GM13977 (cell line): ENCODE results near the gene IFT81.

ENCODE experiments used
- DNase-seq: peaks from one replicate; pipeline ENCODE4 v3.0.0; 2012; ENCODE audit warnings: low spot score
- in situ Hi-C: fragments of 300-500 bp; cut with MboI; formaldehyde crosslinking; loops from one replicate; pipeline ENCODE4 v1.12.0; 2022; ENCODE audit warnings: low sequenced_read_pairs, low pct_unique_long_range_greater_than_20kb, mixed read lengths, inconsistent platforms; ENCODE audit not compliant: unreplicated experiment
- TF ChIP-seq, protein P1 (sequence below): IDR thresholded peaks from 2 replicates; pipeline ENCODE4 v1.5.1; 2012; ENCODE audit warnings: mild to moderate bottlenecking, control low read depth; ENCODE audit not compliant: insufficient read depth; ENCODE audit errors: extremely low read depth, missing control alignments

The IFT81 gene

DNA sequence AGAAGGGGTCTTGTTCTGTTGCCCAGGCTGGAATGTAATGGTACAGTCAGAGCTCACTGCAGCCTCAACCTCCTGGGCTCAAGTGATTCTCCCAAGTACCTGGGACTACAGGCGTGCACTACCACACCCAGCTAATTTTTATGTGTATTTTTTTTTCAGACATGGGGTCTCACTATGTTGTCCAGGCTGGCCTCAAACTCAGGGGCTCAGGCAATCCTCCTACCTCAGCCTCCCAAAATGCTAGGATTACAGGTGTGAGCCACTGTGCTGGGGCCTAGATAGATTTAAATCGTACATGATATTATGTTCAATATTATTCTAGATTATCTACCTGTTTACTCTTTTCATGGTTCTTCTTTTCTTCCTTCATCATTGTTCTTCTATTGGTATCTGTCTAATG is 61.5 kb downstream of the IFT81 start:
- DNase-seq, result no peak
- in situ Hi-C loops, result no loop called here
- TF ChIP-seq, protein P1, sequence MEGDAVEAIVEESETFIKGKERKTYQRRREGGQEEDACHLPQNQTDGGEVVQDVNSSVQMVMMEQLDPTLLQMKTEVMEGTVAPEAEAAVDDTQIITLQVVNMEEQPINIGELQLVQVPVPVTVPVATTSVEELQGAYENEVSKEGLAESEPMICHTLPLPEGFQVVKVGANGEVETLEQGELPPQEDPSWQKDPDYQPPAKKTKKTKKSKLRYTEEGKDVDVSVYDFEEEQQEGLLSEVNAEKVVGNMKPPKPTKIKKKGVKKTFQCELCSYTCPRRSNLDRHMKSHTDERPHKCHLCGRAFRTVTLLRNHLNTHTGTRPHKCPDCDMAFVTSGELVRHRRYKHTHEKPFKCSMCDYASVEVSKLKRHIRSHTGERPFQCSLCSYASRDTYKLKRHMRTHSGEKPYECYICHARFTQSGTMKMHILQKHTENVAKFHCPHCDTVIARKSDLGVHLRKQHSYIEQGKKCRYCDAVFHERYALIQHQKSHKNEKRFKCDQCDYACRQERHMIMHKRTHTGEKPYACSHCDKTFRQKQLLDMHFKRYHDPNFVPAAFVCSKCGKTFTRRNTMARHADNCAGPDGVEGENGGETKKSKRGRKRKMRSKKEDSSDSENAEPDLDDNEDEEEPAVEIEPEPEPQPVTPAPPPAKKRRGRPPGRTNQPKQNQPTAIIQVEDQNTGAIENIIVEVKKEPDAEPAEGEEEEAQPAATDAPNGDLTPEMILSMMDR, result no peak

DNA sequence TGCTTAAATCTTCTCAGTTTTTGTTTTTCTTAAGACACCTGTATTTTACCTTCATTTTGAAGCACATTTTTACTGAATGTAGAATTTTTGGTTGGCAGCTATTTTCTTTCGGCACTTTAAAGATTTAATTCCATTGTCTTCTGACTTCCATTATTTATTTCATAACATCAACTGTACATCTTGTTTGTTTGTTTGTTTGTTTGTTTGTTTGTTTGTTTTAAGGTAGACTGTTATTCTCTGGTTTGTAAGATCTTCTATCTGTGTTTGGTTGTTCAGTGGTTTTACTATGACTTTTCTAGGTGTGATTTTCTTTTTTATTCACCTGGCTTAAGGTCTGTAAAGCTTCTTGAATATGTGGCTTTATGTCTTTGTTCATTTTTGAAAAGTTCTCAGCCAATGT is 61.9 kb downstream of the IFT81 start:
- no peak for DNase-seq
- in situ Hi-C loops, result no loop called here
- TF ChIP-seq, protein P1, result no peak

DNA sequence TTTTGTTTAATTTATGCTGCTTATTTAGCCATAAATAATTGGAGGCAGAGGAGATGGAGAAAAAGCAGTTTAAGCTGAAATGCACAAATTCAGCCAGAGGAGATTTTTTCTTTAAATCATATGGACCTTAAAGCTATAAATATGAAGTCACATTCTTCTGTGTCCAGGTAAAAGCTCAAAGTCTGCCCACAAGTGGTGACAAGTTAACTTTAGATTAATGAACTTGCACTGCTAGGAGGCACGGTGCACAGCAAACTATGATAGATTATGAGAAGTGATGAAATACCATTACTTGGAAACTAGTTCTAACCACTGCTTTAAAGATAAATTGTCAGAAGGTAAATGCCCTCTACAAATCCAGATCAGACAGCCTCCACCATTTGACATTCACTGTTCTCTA is 69.0 kb downstream of the IFT81 start:
- no peak for DNase-seq
- in situ Hi-C loops, result no loop called here
- TF ChIP-seq, protein P1, result no peak

DNA sequence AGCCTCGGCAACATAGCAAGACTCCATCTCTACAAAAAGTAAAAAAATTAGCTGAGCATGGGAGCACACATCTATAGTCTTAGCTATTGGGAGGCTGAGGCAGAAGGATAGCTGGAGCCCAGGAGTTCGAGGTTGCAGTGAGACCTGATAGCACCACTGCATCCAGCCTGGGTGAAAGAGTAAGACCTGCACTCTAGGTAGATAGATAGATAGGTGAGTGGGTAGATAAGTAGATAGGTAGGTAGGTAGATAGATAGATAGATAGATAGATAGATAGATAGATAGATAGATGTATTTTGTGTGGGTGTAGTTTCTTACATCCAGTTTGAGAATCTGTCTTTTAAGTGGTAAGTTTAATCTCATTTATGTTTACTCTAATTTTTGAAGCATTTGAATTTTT is 72.8 kb downstream of the IFT81 start:
- in situ Hi-C loops, result no loop called here
- no peak for DNase-seq
- TF ChIP-seq, protein P1, result no peak

DNA sequence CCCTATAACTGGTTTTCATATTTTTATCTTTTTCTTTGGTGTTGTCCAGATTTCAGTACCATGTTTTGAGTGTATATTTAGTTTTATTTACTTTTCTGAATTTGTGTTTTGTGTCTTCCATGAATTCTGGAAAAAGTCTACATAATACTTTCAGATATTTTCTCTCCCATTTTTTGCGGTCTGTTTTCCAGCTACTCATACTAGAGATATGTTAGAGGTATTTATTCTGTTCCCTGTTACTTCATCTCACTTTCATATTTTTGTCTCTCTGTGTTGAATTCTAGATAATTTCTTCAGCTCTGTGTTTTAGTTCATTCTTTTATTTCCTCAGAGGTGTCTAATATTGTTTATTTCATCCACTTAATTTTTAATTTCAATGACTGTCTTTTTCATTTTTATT is 74.2 kb downstream of the IFT81 start:
- in situ Hi-C loops, result no loop called here
- no peak for DNase-seq
- TF ChIP-seq, protein P1, result no peak

DNA sequence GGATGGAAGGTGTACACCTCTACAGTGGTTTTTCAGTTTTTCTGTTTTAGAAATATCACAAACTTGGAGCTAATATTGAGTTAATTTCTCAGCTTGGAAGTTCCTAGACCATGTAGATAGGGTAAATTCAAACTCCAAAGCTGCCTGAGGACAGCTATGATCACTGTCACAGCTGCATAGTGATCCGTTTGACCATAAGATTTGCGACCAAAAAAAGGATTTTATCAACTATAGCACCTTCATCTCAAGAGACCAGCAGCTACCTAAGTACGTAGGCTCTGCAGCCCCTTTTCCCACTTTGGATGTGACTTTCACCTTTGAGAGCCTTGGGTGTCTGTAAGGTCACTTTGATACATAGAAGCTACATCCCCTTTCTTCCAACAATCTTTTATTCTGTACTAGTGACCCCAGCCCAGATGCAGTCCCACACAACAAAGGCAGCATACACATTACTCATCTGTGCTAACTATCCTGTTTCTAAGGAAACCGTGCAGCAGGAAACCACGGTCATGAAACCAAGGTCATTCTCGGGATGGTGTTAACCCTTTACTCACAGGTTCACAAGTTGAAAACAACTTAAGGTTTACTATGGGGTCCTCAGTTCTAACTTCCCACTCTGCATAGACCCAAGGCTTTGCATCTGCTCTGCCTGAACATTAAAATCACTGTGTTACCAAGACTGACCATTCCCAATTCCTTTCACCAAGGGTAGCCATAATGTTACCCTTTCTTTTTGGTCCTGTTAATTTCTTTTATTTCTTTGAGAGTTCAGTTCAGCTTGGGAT is 75.4 kb downstream of the IFT81 start:
- no peak for DNase-seq
- in situ Hi-C loops, result no loop called here
- TF ChIP-seq, protein P1, result no peak
